Fibroblast of lung (primary cell): ENCODE data around the gene LRRC8C. TPM values are rescaled to one million over a fixed set of nuclear protein-coding genes. Genes with fewer than 3 reads are reported as not detected.
A peak's percentile ranks its signal among the peaks of the same experiment; 100 is the strongest.

Source experiments
- DNase-seq, 2 donors: peaks; one replicate each; pipeline versions ENCODE4 v3.0.0 to v3.0.0-alpha.2; 2010; ENCODE audit warnings: low read depth in 2 of 2
- H2AFZ ChIP-seq: 2 replicates; pipeline ENCODE4 v1.5.1; 2012; ENCODE audit warnings: low read length, control low read depth, inconsistent platforms
- H3K27ac ChIP-seq: 2 replicates; pipeline ENCODE4 v1.5.1; 2011; ENCODE audit warnings: low read length, control low read depth; ENCODE audit not compliant: insufficient read depth
- H3K27me3 ChIP-seq: 2 replicates; pipeline ENCODE4 v1.5.1; 2011; ENCODE audit warnings: mild to moderate bottlenecking, low read length; ENCODE audit not compliant: control insufficient read depth, insufficient read depth
- H3K36me3 ChIP-seq: 2 replicates; pipeline ENCODE4 v1.5.1; 2011; ENCODE audit warnings: low read length; ENCODE audit not compliant: control insufficient read depth, insufficient read depth
- H3K4me1 ChIP-seq: 2 replicates; pipeline ENCODE4 v1.5.1; 2011; ENCODE audit warnings: low read length; ENCODE audit not compliant: control insufficient read depth, insufficient read depth; ENCODE audit errors: extremely low read depth
- H3K4me2 ChIP-seq: 2 replicates; pipeline ENCODE4 v1.5.1; 2011; ENCODE audit warnings: low read length, control low read depth; ENCODE audit not compliant: insufficient read depth; ENCODE audit errors: extremely low read depth
- H3K4me3 ChIP-seq, 4 experiments: fragments of 200-600 bp in 1 of 4; sonication (generic) in 1 of 4; replicated peaks in 1 of 4; 2 replicates each; pipeline ENCODE4 v1.5.1; 2011 to 2016; ENCODE audit warnings: low read length in 4 of 4, low read depth in 3 of 4, mild to moderate bottlenecking in 3 of 4, control low read depth in 2 of 4, inconsistent platforms in 1 of 4, mixed read lengths in 1 of 4; ENCODE audit not compliant: insufficient read depth in 1 of 4; ENCODE audit errors: control extremely low read depth in 1 of 4
- H3K79me2 ChIP-seq: 2 replicates; pipeline ENCODE4 v1.5.1; 2012; ENCODE audit warnings: mild to moderate bottlenecking, low read length, inconsistent platforms; ENCODE audit not compliant: control insufficient read depth, insufficient read depth
- H3K9ac ChIP-seq: 2 replicates; pipeline ENCODE4 v1.5.1; 2011; ENCODE audit warnings: mild to moderate bottlenecking, low read length, control low read depth; ENCODE audit not compliant: insufficient read depth
- H3K9me3 ChIP-seq: 2 replicates; pipeline ENCODE4 v1.5.1; 2012; ENCODE audit warnings: low read depth, low read length; ENCODE audit not compliant: control insufficient read depth, insufficient read depth
- H4K20me1 ChIP-seq: 2 replicates; pipeline ENCODE4 v1.5.1; 2011; ENCODE audit warnings: low read length; ENCODE audit not compliant: control insufficient read depth, insufficient read depth; ENCODE audit errors: extremely low read depth
- CTCF ChIP-seq, 2 donors: IDR thresholded peaks in 1 of 2; conservative IDR thresholded peaks in 1 of 2; 1 replicate in 1 of 2; 2 replicates in 1 of 2; pipeline ENCODE4 v1.5.1; 2011 to 2012; ENCODE audit warnings: low read length in 2 of 2, control low read depth in 1 of 2, inconsistent platforms in 1 of 2, low read depth in 1 of 2, mild to moderate bottlenecking in 1 of 2
- EZH2 ChIP-seq: IDR thresholded peaks from 2 replicates; pipeline ENCODE4 v1.5.1; 2012; ENCODE audit warnings: low read length, control low read depth, mild to moderate bottlenecking; ENCODE audit errors: missing control alignments
- polyA plus RNA-seq, 2 donors: library from polyadenylated mRNA; depleted of rRNA in 1 of 2; stranded (reverse) in 1 of 2; unstranded in 1 of 2; fragments of >200 nt; gene quantifications; 2 replicates each; pipeline ENCODE4 v1.2.1, GENCODE V29; 2011 to 2012; ENCODE audit warnings: missing spikeins in 1 of 2
- total RNA-seq: library from RNA; depleted of rRNA; stranded (reverse); fragments of >200 nt; gene quantifications from 2 replicates; pipeline ENCODE4 v1.2.1, GENCODE V29; 2014

LRRC8C gene
- total and polyA plus RNA-seq, 2 donors (not counting 1 experiment from before 2014, with no cell fraction given), result 5.4 to 13.2 TPM

- Histone ChIP-seq H3K79me2 (no peaks in the 10 kb centered on the region), H4K20me1 (no peaks in the 10 kb centered on the region), H3K4me3 (no peak overlapping the region), H3K27me3 (no peaks in the 10 kb centered on the region), H3K4me1 (no peaks in the 10 kb centered on the region), H3K36me3 (no peaks in the 10 kb centered on the region), H2AFZ (no peak overlapping the region), H3K9me3 (no peaks in the 10 kb centered on the region), H3K9ac (no peak overlapping the region), H3K27ac (no peak overlapping the region), H3K4me2 (no peak overlapping the region)
- TF ChIP-seq EZH2 (no peak), CTCF (conservative IDR thresholded peaks at IDR 0.05 in 1 of 2, IDR thresholded peaks at IDR 0.05 in 1 of 2; ENCODE audit: low read depth in 1 of 2, low read length in 2 of 2) (no peak)
- no peak for DNase-seq
Measured at GRCh38 chr1:89735479-89735878, 102.6 kb downstream of the LRRC8C start.

GRCh38 chr1:89736937-89737733, 104.2 kb downstream of the LRRC8C start:
- no peak overlapping the region for H3K4me3 ChIP-seq
- H3K4me1 ChIP-seq, result no peaks in the 10 kb centered on the region
- H3K4me2 ChIP-seq, result no peak overlapping the region
- no peaks in the 10 kb centered on the region for H3K36me3 ChIP-seq
- no peak overlapping the region for H2AFZ ChIP-seq
- H4K20me1 ChIP-seq, result no peaks in the 10 kb centered on the region
- no peak overlapping the region for H3K27ac ChIP-seq
- TF ChIP-seq CTCF (conservative IDR thresholded peaks at IDR 0.05 in 1 of 2, IDR thresholded peaks at IDR 0.05 in 1 of 2; ENCODE audit: low read depth in 1 of 2, low read length in 2 of 2) (no peak), EZH2 (no peak)
- no peak overlapping the region for H3K9ac ChIP-seq
- H3K9me3 ChIP-seq, result no peaks in the 10 kb centered on the region
- DNase-seq, result peak; percentile 28 to 30
- no peaks in the 10 kb centered on the region for H3K27me3 ChIP-seq
- no peaks in the 10 kb centered on the region for H3K79me2 ChIP-seq

GRCh38 chr1:89737985-89738510, 105.1 kb downstream of the LRRC8C start:
- Histone ChIP-seq H3K9me3 (no peaks in the 10 kb centered on the region), H3K4me3 (no peak overlapping the region), H3K27ac (no peak overlapping the region), H3K36me3 (no peaks in the 10 kb centered on the region), H3K79me2 (no peaks in the 10 kb centered on the region), H3K27me3 (no peaks in the 10 kb centered on the region), H4K20me1 (no peaks in the 10 kb centered on the region), H3K9ac (no peak overlapping the region), H2AFZ (no peak overlapping the region), H3K4me2 (no peak overlapping the region), H3K4me1 (no peaks in the 10 kb centered on the region)
- TF ChIP-seq EZH2, result no peak
- DNase-seq, result peak in 1 of 2 donors; percentile 19
